Subcutaneous abdominal adipose tissue (tissue), 5 donors: ENCODE data around the gene ARRDC3.

Experiments used
- H3K27ac ChIP-seq: one replicate; pipeline ENCODE4 v1.7.0; 2013; ENCODE audit warnings: low read depth, mild to moderate bottlenecking, inconsistent platforms, low read length, moderate library complexity
- H3K27me3 ChIP-seq, 5 donors: one replicate each; pipeline ENCODE4 v1.7.0; 2013; ENCODE audit warnings: low read length in 5 of 5, inconsistent platforms in 1 of 5; ENCODE audit not compliant: control insufficient read depth in 5 of 5, insufficient read depth in 4 of 5
- H3K36me3 ChIP-seq, 5 donors: one replicate each; pipeline ENCODE4 v1.7.0; 2013; ENCODE audit warnings: low read length in 5 of 5; ENCODE audit not compliant: control insufficient read depth in 5 of 5, insufficient read depth in 5 of 5
- H3K4me1 ChIP-seq, 5 donors: one replicate each; pipeline ENCODE4 v1.7.0; 2013; ENCODE audit warnings: low read length in 5 of 5, mild to moderate bottlenecking in 3 of 5, moderate library complexity in 1 of 5; ENCODE audit not compliant: control insufficient read depth in 5 of 5, insufficient read depth in 5 of 5
- H3K4me3 ChIP-seq, 5 donors: one replicate each; pipeline ENCODE4 v1.7.0; 2013; ENCODE audit warnings: low read length in 5 of 5, low read depth in 1 of 5
- H3K9ac ChIP-seq, 5 donors: one replicate each; pipeline ENCODE4 v1.7.0; 2013; ENCODE audit warnings: low read length in 5 of 5, mild to moderate bottlenecking in 4 of 5, moderate library complexity in 3 of 5
- H3K9me3 ChIP-seq, 5 donors: one replicate each; pipeline ENCODE4 v1.7.0; 2013; ENCODE audit warnings: low read length in 5 of 5; ENCODE audit not compliant: control insufficient read depth in 5 of 5
- donor health status: healthy.
- donor health status: healthy.
- donor health status: healthy.
- donor health status: healthy.
- donor health status: healthy.

The ARRDC3 gene

GRCh38 chr5:91383027-91383955 lies at the start of gene ARRDC3:
Gene ARRDC3 (minus strand): TSS chr5:91383317. CDS start chr5:91383092, 225 bp downstream.
- no peaks in the 10 kb centered on the region for H3K36me3 ChIP-seq
- H3K27me3 ChIP-seq = no peaks in the 10 kb centered on the region

GRCh38 chr5:91430949-91431348 lies 47.8 kb upstream of the ARRDC3 start:
- Histone ChIP-seq H3K4me1 (no peaks in the 10 kb centered on the region), H3K27me3 (no peaks in the 10 kb centered on the region), H3K36me3 (no peaks in the 10 kb centered on the region), H3K9me3 (peaks cover 0 to 7% (median 2%) of the 10 kb centered on the region in 5 donors), H3K9ac (no peak overlapping the region), H3K4me3 (no peak overlapping the region), H3K27ac (no peak overlapping the region)

More at GRCh38 chr5:91383027-91383955, at the start of gene ARRDC3:
- Histone ChIP-seq H3K9ac (peak within 1 kb of the TSS; percentile 79 to 97 (median 94)), H3K4me1 (peaks cover 0 to 24% (median 22%) of the 10 kb centered on the region in 5 donors), H3K27ac (peak within 1 kb of the TSS; percentile 89), H3K4me3 (peak within 1 kb of the TSS; percentile 76 to 92 (median 91)), H3K9me3 (no peaks in the 10 kb centered on the region)

GRCh38 chr5:91424638-91425436 lies 41.7 kb upstream of the ARRDC3 start:
- Histone ChIP-seq H3K4me1 (no peaks in the 10 kb centered on the region), H3K9ac (no peak overlapping the region), H3K27me3 (no peaks in the 10 kb centered on the region), H3K9me3 (peaks cover 0 to 7% (median 0%) of the 10 kb centered on the region in 5 donors), H3K4me3 (no peak overlapping the region), H3K27ac (no peak overlapping the region), H3K36me3 (no peaks in the 10 kb centered on the region)

- Histone ChIP-seq H3K27me3 (no peaks in the 10 kb centered on the region), H3K9ac (no peak overlapping the region), H3K9me3 (peaks cover 0 to 2% (median 0%) of the 10 kb centered on the region in 5 donors), H3K27ac (no peak overlapping the region), H3K4me3 (no peak overlapping the region), H3K4me1 (peaks cover 0 to 3% (median 0%) of the 10 kb centered on the region in 5 donors), H3K36me3 (no peaks in the 10 kb centered on the region)
Observed at GRCh38 chr5:91423871-91424270, 40.8 kb upstream of the ARRDC3 start.

- Histone ChIP-seq H3K4me3 (no peak overlapping the region), H3K36me3 (no peaks in the 10 kb centered on the region), H3K27ac (no peak overlapping the region), H3K9ac (no peak overlapping the region), H3K27me3 (no peaks in the 10 kb centered on the region), H3K4me1 (peaks cover 0 to 3% (median 0%) of the 10 kb centered on the region in 5 donors), H3K9me3 (no peaks in the 10 kb centered on the region)
Observed at GRCh38 chr5:91420879-91421278, 37.8 kb upstream of the ARRDC3 start.

GRCh38 chr5:91419571-91420537 lies 36.7 kb upstream of the ARRDC3 start:
- no peak overlapping the region for H3K4me3 ChIP-seq
- peaks cover 0 to 3% (median 0%) of the 10 kb centered on the region in 5 donors for H3K4me1 ChIP-seq
- no peak overlapping the region for H3K27ac ChIP-seq
- H3K9me3 ChIP-seq = no peaks in the 10 kb centered on the region
- H3K9ac ChIP-seq = no peak overlapping the region
- no peaks in the 10 kb centered on the region for H3K27me3 ChIP-seq
- H3K36me3 ChIP-seq = no peaks in the 10 kb centered on the region

GRCh38 chr5:91419136-91419535 lies 36.0 kb upstream of the ARRDC3 start:
- no peak overlapping the region for H3K27ac ChIP-seq
- no peak overlapping the region for H3K4me3 ChIP-seq
- H3K9me3 ChIP-seq = no peaks in the 10 kb centered on the region
- no peak overlapping the region for H3K9ac ChIP-seq
- peaks cover 0 to 3% (median 0%) of the 10 kb centered on the region in 5 donors for H3K4me1 ChIP-seq
- H3K36me3 ChIP-seq = no peaks in the 10 kb centered on the region
- no peaks in the 10 kb centered on the region for H3K27me3 ChIP-seq

- no peaks in the 10 kb centered on the region for H3K27me3 ChIP-seq
- H3K36me3 ChIP-seq = no peaks in the 10 kb centered on the region
- H3K4me3 ChIP-seq = no peak overlapping the region
- no peak overlapping the region for H3K9ac ChIP-seq
- no peaks in the 10 kb centered on the region for H3K9me3 ChIP-seq
- H3K27ac ChIP-seq = no peak overlapping the region
- peaks cover 0 to 3% (median 0%) of the 10 kb centered on the region in 5 donors for H3K4me1 ChIP-seq
Observed at GRCh38 chr5:91418158-91418557, 35.0 kb upstream of the ARRDC3 start.

- H3K9me3 ChIP-seq = no peaks in the 10 kb centered on the region
- H3K27ac ChIP-seq = no peak overlapping the region
- H3K4me3 ChIP-seq = no peak overlapping the region
- H3K4me1 ChIP-seq = peaks cover 0 to 3% (median 0%) of the 10 kb centered on the region in 5 donors
- H3K27me3 ChIP-seq = no peaks in the 10 kb centered on the region
- H3K36me3 ChIP-seq = no peaks in the 10 kb centered on the region
- no peak overlapping the region for H3K9ac ChIP-seq
Observed at GRCh38 chr5:91417219-91417618, 34.1 kb upstream of the ARRDC3 start.
